GM18511 (cell line): ENCODE data around the gene PLA2G2E.

ENCODE experiments used
- ATAC-seq: cut with Tn5 transposase; IDR thresholded peaks from one replicate; pipeline ENCODE4 v1.9.1; 2021; ENCODE audit warnings: mild to moderate bottlenecking, moderate library complexity; ENCODE audit not compliant: unreplicated experiment

Gene PLA2G2E

GRCh38 chr1:19923137-19923952 is at the start of gene PLA2G2E:
PLA2G2E (minus strand) TSS chr1:19923617; CDS start chr1:19923559, 58 bp downstream.
- no peak for ATAC-seq

- ATAC-seq, result no peak
Observed at GRCh38 chr1:19971664-19972063, 48.2 kb upstream of the PLA2G2E start.

- no peak for ATAC-seq
Observed at GRCh38 chr1:19969898-19970660, 46.7 kb upstream of the PLA2G2E start.

GRCh38 chr1:19967808-19968207 is 44.4 kb upstream of the PLA2G2E start:
- ATAC-seq, result no peak

GRCh38 chr1:19964542-19964941 is 41.1 kb upstream of the PLA2G2E start:
- no peak for ATAC-seq

GRCh38 chr1:19963636-19964035 is 40.2 kb upstream of the PLA2G2E start:
- no peak for ATAC-seq

- no peak for ATAC-seq
Observed at GRCh38 chr1:19960591-19960990, 37.2 kb upstream of the PLA2G2E start.

GRCh38 chr1:19957779-19958178 is 34.4 kb upstream of the PLA2G2E start:
- ATAC-seq, result no peak

- no peak for ATAC-seq
Observed at GRCh38 chr1:19955534-19956170, 32.2 kb upstream of the PLA2G2E start.

- no peak for ATAC-seq
Observed at GRCh38 chr1:19954059-19954458, 30.6 kb upstream of the PLA2G2E start.

- no peak for ATAC-seq
Observed at GRCh38 chr1:19949016-19949415, 25.6 kb upstream of the PLA2G2E start.

GRCh38 chr1:19946971-19947370 is 23.6 kb upstream of the PLA2G2E start:
- no peak for ATAC-seq

GRCh38 chr1:19946331-19946751 is 22.9 kb upstream of the PLA2G2E start:
- ATAC-seq, result no peak

GRCh38 chr1:19945914-19946313 is 22.5 kb upstream of the PLA2G2E start:
- no peak for ATAC-seq

GRCh38 chr1:19942657-19943056 is 19.2 kb upstream of the PLA2G2E start:
- ATAC-seq, result no peak

GRCh38 chr1:19942088-19942487 is 18.7 kb upstream of the PLA2G2E start:
- no peak for ATAC-seq

GRCh38 chr1:19941206-19941568 is 17.8 kb upstream of the PLA2G2E start:
- no peak for ATAC-seq

GRCh38 chr1:19940486-19941205 is 17.2 kb upstream of the PLA2G2E start:
- ATAC-seq, result no peak

GRCh38 chr1:19938472-19938871 is 15.1 kb upstream of the PLA2G2E start:
- ATAC-seq, result no peak

GRCh38 chr1:19936061-19936750 is 12.8 kb upstream of the PLA2G2E start:
- no peak for ATAC-seq
